Head of caudate nucleus (tissue), 42 donors: ENCODE data around the gene NEUROD2.

Experiments
- DNase-seq, 42 donors: peaks; one replicate each; pipeline versions ENCODE4 v3.0.0 to v3.0.0-alpha.2; 2020 to 2021; ENCODE audit warnings: mixed read lengths in 7 of 42
- intact Hi-C: fragments of 100-400 bp; cut with DNase I; formaldehyde crosslinking; loops from one replicate; pipeline ENCODE4 v1.15.0; 2022

Gene NEUROD2

GRCh38 chr17:39566094-39566850 is 41.4 kb downstream of the NEUROD2 start:
- intact Hi-C loops, result no loop called here
- no peak for DNase-seq

GRCh38 chr17:39564211-39564848 is 43.4 kb downstream of the NEUROD2 start:
- intact Hi-C loops, result no loop called here
- peak in 18 of 42 donors; percentile 10 to 65 (median 34) for DNase-seq

- intact Hi-C loops, result no loop called here
- peak in 41 of 42 donors; percentile 24 to 85 (median 64) for DNase-seq
Measured at GRCh38 chr17:39563476-39563875, 44.2 kb downstream of the NEUROD2 start.

DNA sequence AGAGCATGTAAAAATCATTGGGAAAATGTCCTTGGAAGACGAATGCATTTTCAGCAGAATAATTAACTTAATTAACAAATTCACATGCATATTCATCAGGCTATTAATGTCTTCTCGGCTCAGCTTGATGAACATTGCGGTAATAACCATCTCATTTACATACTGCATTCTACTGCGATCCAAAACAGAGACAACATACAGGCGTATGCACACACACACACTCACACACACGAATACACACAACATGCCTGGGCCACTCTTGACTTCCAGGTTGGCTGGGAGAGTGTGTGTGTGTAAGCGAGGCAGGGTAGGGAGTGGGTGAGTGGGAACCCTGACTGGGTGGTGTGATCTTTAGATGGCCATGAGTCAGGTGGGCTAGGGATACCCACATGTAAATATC is 44.7 kb downstream of the NEUROD2 start:
- intact Hi-C loops, result no loop called here
- DNase-seq, result no peak

- no peak for DNase-seq
- intact Hi-C loops, result no loop called here
Measured at GRCh38 chr17:39562395-39562794, 45.3 kb downstream of the NEUROD2 start.

GRCh38 chr17:39556423-39556822 is 51.3 kb downstream of the NEUROD2 start:
- DNase-seq, result no peak
- intact Hi-C loops, result no loop called here

- DNase-seq, result no peak
- intact Hi-C loops, result no loop called here
Measured at GRCh38 chr17:39555368-39555767, 52.4 kb downstream of the NEUROD2 start.
